ENCODE results near the gene NAV3.

NAV3 gene

GRCh38 chr12:78002878-78003277 lies 172.2 kb downstream of the NAV3 start:
- TF ChIP-seq CTCF (IDR thresholded peaks at IDR 0.05; ENCODE audit: low read depth, low read length, missing control alignments): no peak
- in situ Hi-C loops (cut with HindIII; ENCODE audit: low sequenced_read_pairs): no loop called here
- H3K4me3 ChIP-seq (ENCODE audit: low read depth, low read length): no peak overlapping the region
- DNase-seq (ENCODE audit: low read depth): no peak

GRCh38 chr12:78004249-78005093 lies 173.8 kb downstream of the NAV3 start:
- H3K4me3 ChIP-seq (ENCODE audit: low read depth, low read length): no peak overlapping the region
- TF ChIP-seq CTCF (IDR thresholded peaks at IDR 0.05; ENCODE audit: low read depth, low read length, missing control alignments): no peak
- no peak for DNase-seq (ENCODE audit: low read depth)
- in situ Hi-C loops (cut with HindIII; ENCODE audit: low sequenced_read_pairs): loop anchor here (5.0 kb wide), 1 partner anchor 123 kb away; no protein-coding TSS in a partner anchor

- TF ChIP-seq CTCF (IDR thresholded peaks at IDR 0.05; ENCODE audit: low read depth, low read length, missing control alignments): no peak
- no peak overlapping the region for H3K4me3 ChIP-seq (ENCODE audit: low read depth, low read length)
- in situ Hi-C loops (cut with HindIII; ENCODE audit: low sequenced_read_pairs): loop anchor here (5.0 kb wide), 1 partner anchor 122 kb away; no protein-coding TSS in a partner anchor
- no peak for DNase-seq (ENCODE audit: low read depth)
These were observed 174.4 kb downstream of the NAV3 start for GRCh38 chr12:78005094-78005492.

GRCh38 chr12:78007173-78007572 lies 176.5 kb downstream of the NAV3 start:
- H3K4me3 ChIP-seq (ENCODE audit: low read depth, low read length): no peak overlapping the region
- DNase-seq (ENCODE audit: low read depth): no peak
- in situ Hi-C loops (cut with HindIII; ENCODE audit: low sequenced_read_pairs): loop anchor here (5.0 kb wide), 1 partner anchor 120 kb away; no protein-coding TSS in a partner anchor
- TF ChIP-seq CTCF (IDR thresholded peaks at IDR 0.05; ENCODE audit: low read depth, low read length, missing control alignments): no peak

- H3K4me3 ChIP-seq (ENCODE audit: low read depth, low read length): no peak overlapping the region
- in situ Hi-C loops (cut with HindIII; ENCODE audit: low sequenced_read_pairs): loop anchor here (5.0 kb wide), 1 partner anchor 118 kb away; no protein-coding TSS in a partner anchor
- TF ChIP-seq CTCF (IDR thresholded peaks at IDR 0.05; ENCODE audit: low read depth, low read length, missing control alignments): no peak
- no peak for DNase-seq (ENCODE audit: low read depth)
These were observed 178.3 kb downstream of the NAV3 start for GRCh38 chr12:78009031-78009430.

GRCh38 chr12:78018171-78018910 lies 187.6 kb downstream of the NAV3 start:
- DNase-seq (ENCODE audit: low read depth): no peak
- no peak for TF ChIP-seq CTCF (IDR thresholded peaks at IDR 0.05; ENCODE audit: low read depth, low read length, missing control alignments)
- no peak overlapping the region for H3K4me3 ChIP-seq (ENCODE audit: low read depth, low read length)
- in situ Hi-C loops (cut with HindIII; ENCODE audit: low sequenced_read_pairs): no loop called here
